SK-N-SH (cell line): ENCODE measurements around the gene MS4A2. TPM values are rescaled to one million over a fixed set of nuclear protein-coding genes. Genes with fewer than 3 reads are reported as not detected.

Experiments used
- CTCF ChIA-PET: fragments of 300-600, 350-600 bp; formaldehyde crosslinking; extraction: SDS; loops from one replicate; lab custom pipeline; 2021; lab: Yijun Ruan, JAX
- POLR2A ChIA-PET: fragments of 350-600 bp; sonication (Branson Sonifier 250); formaldehyde crosslinking; extraction: SDS; loops from one replicate; lab custom pipeline; 2020; ENCODE audit warnings: antibody characterized with exemption, inconsistent platforms; lab: Yijun Ruan, JAX
- DNase-seq: peaks from one replicate; pipeline ENCODE4 v3.0.0; 2012
- H2AFZ ChIP-seq: fragments of 200-600 bp; sonication (generic); 2 replicates; pipeline ENCODE4 v1.8.1; 2016; ENCODE audit warnings: antibody characterized with exemption, mild to moderate bottlenecking, low read depth
- H3F3A ChIP-seq: fragments of 200-600 bp; sonication (generic); replicated peaks from 2 replicates; pipeline ENCODE3; 2016; ENCODE audit warnings: antibody characterized with exemption, mild to moderate bottlenecking; ENCODE audit not compliant: insufficient read depth
- H3K27ac ChIP-seq, 2 experiments: fragments of 200-500 bp in 1 of 2; fragments of 200-600 bp in 1 of 2; sonication (Bioruptor generic) in 1 of 2; sonication (generic), shearing (Covaris generic) in 1 of 2; 2 replicates each; pipeline versions ENCODE4 v1.5.1 to v1.6.1; 2014 to 2016; ENCODE audit warnings: low read depth in 2 of 2, inconsistent platforms in 1 of 2, low read length in 1 of 2, mild to moderate bottlenecking in 1 of 2, mixed read lengths in 1 of 2
- H3K27me3 ChIP-seq: fragments of 200-600 bp; sonication (generic), shearing (Covaris generic); 2 replicates; pipeline ENCODE4 v1.6.1; 2016; ENCODE audit warnings: mixed run types; ENCODE audit not compliant: insufficient read depth
- H3K36me3 ChIP-seq, 2 experiments: fragments of 200-500 bp in 1 of 2; fragments of 200-600 bp in 1 of 2; sonication (Bioruptor generic) in 1 of 2; sonication (generic) in 1 of 2; replicated peaks in 1 of 2; 2 replicates each; pipeline versions ENCODE3 to v1.5.1; 2014 to 2016; ENCODE audit warnings: low read length in 1 of 2, mild to moderate bottlenecking in 1 of 2; ENCODE audit not compliant: insufficient read depth in 2 of 2, control insufficient read depth in 1 of 2
- H3K4me1 ChIP-seq, 2 experiments: fragments of 200-500 bp in 1 of 2; fragments of 200-600 bp in 1 of 2; sonication (Bioruptor generic) in 1 of 2; sonication (generic), shearing (Covaris generic) in 1 of 2; 2 replicates each; pipeline versions ENCODE4 v1.5.1 to v1.6.1; 2014 to 2016; ENCODE audit warnings: low read depth in 1 of 2, low read length in 1 of 2, mixed run types in 1 of 2; ENCODE audit not compliant: insufficient read depth in 2 of 2, control insufficient read depth in 1 of 2
- H3K4me2 ChIP-seq: fragments of 200-600 bp; sonication (generic), shearing (Covaris generic); 2 replicates; pipeline ENCODE4 v1.6.1; 2017; ENCODE audit warnings: mixed run types
- H3K4me3 ChIP-seq, 2 experiments: fragments of 200-500 bp in 1 of 2; fragments of 200-600 bp in 1 of 2; sonication (Bioruptor generic) in 1 of 2; sonication (generic), shearing (Covaris generic) in 1 of 2; 2 replicates each; pipeline versions ENCODE4 v1.5.1 to v1.8.1; 2014 to 2016; ENCODE audit warnings: low read depth in 2 of 2, inconsistent platforms in 1 of 2, low read length in 1 of 2, mild to moderate bottlenecking in 1 of 2, mixed read lengths in 1 of 2, moderate library complexity in 1 of 2
- H3K79me2 ChIP-seq: fragments of 200-600 bp; sonication (generic); 2 replicates; pipeline ENCODE4 v1.8.1; 2017; ENCODE audit warnings: mild to moderate bottlenecking; ENCODE audit not compliant: insufficient read depth
- H3K9ac ChIP-seq: fragments of 200-600 bp; sonication (generic); 2 replicates; pipeline ENCODE4 v1.6.1; 2017; ENCODE audit warnings: mixed run types
- H3K9me2 ChIP-seq: fragments of 200-600 bp; sonication (generic); 2 replicates; pipeline ENCODE4 v1.6.1; 2017; ENCODE audit warnings: mixed run types
- H3K9me3 ChIP-seq: fragments of 200-600 bp; sonication (generic); 2 replicates; pipeline ENCODE4 v1.6.1; 2017; ENCODE audit warnings: mixed run types, mild to moderate bottlenecking, moderate library complexity
- H4K20me1 ChIP-seq: fragments of 200-600 bp; sonication (generic); 2 replicates; pipeline ENCODE4 v1.6.1; 2017; ENCODE audit warnings: mild to moderate bottlenecking, mixed run types; ENCODE audit not compliant: insufficient read depth
- CHD2 ChIP-seq: fragments of 150-350 bp; IDR thresholded peaks from 2 replicates; pipeline ENCODE4 v1.6.1; 2018; ENCODE audit warnings: low read length; ENCODE audit not compliant: partially characterized antibody
- JUND ChIP-seq: IDR thresholded peaks from 2 replicates; pipeline ENCODE4 v1.4.0; 2012
- RXRA ChIP-seq: IDR thresholded peaks from 2 replicates; pipeline ENCODE4 v1.4.0; 2012; ENCODE audit warnings: low read depth, mild to moderate bottlenecking, borderline replicate concordance
- TEAD4 ChIP-seq: IDR thresholded peaks from 2 replicates; pipeline ENCODE4 v1.4.0; 2012; ENCODE audit warnings: mild to moderate bottlenecking, borderline replicate concordance; ENCODE audit not compliant: insufficient read depth
- YY1 ChIP-seq: IDR thresholded peaks from 2 replicates; pipeline ENCODE4 v1.4.0; 2012; ENCODE audit warnings: low read depth, mild to moderate bottlenecking
- WGBS: methylation state at CpG from one replicate; pipeline ENCODE4 v1.1.6; 2017; ENCODE audit warnings: low lambda C conversion rate; 5-methylcytosine and 5-hydroxymethylcytosine counted together
- polyA plus RNA-seq, 3 experiments: library from polyadenylated mRNA; depleted of rRNA; stranded (reverse); fragments of >200 nt; gene quantifications; 2 replicates each; pipeline ENCODE4 v1.2.3, GENCODE V29; 2012
- TF ChIP-seq, protein P1 (sequence below): fragments of 200-600 bp; sonication (generic); IDR thresholded peaks from 2 replicates; pipeline ENCODE4 v1.6.1; 2017; ENCODE audit warnings: antibody characterized with exemption, mild to moderate bottlenecking, moderate library complexity
- TF ChIP-seq, protein P2 (sequence below): fragments of 150-350 bp; IDR thresholded peaks from 2 replicates; pipeline ENCODE4 v1.6.1; 2016; ENCODE audit warnings: mild to moderate bottlenecking, low read depth, low read length
- TF ChIP-seq, protein P3 (sequence below): IDR thresholded peaks from 2 replicates; pipeline ENCODE4; 2012
- TF ChIP-seq, protein P4 (sequence below): IDR thresholded peaks from 2 replicates; pipeline ENCODE4 v1.6.1; 2012; ENCODE audit warnings: mild to moderate bottlenecking, low read depth, low read length, moderate library complexity

Gene MS4A2
- polyA plus RNA-seq, 1 of the 3 experiments (the other 2 are of a cell fraction): not detected

DNA sequence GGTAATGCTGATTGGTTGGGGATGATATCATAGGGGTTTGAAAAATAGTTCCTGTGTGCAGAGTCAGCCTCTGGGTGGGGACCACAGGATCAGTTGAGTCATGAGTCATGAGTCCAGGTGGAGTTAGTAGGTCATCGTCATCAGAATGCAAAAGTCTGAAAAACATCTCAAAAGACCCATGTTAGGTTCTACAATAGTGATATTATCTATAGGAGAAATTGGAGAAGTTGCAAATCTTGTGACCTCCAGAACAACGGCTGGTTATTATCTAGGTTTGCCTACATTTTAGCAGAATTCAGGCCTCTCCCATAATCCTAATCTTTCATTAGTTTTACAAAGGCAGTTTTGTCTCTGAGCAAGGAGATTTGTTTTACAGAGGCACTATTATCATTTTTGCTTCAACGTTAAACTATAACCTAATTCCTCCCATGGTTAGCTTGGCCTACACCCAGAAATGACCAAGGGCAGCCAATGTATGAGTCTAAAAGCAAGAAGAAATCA, 38.9 kb downstream of the MS4A2 start:
- H3K27me3 ChIP-seq: no peaks in the 10 kb centered on the region
- H3K9me3 ChIP-seq: no peaks in the 10 kb centered on the region
- no peaks in the 10 kb centered on the region for H3K9me2 ChIP-seq
- no peak for DNase-seq
- POLR2A ChIA-PET: no interaction called here
- no peaks in the 10 kb centered on the region for H3K4me1 ChIP-seq
- CTCF ChIA-PET: no interaction called here
- H3K27ac ChIP-seq: no peak overlapping the region
- H3K4me3 ChIP-seq: no peak overlapping the region
- H4K20me1 ChIP-seq: no peaks in the 10 kb centered on the region
- no peak overlapping the region for H3K9ac ChIP-seq
- H3K4me2 ChIP-seq: no peak overlapping the region
- no peaks in the 10 kb centered on the region for H3K79me2 ChIP-seq
- no peaks in the 10 kb centered on the region for H3F3A ChIP-seq
- WGBS: 9% methylated on average over 3 of the region's 3 CpGs
- no peak overlapping the region for H2AFZ ChIP-seq
- H3K36me3 ChIP-seq: no peaks in the 10 kb centered on the region
- TF ChIP-seq, protein P1, sequence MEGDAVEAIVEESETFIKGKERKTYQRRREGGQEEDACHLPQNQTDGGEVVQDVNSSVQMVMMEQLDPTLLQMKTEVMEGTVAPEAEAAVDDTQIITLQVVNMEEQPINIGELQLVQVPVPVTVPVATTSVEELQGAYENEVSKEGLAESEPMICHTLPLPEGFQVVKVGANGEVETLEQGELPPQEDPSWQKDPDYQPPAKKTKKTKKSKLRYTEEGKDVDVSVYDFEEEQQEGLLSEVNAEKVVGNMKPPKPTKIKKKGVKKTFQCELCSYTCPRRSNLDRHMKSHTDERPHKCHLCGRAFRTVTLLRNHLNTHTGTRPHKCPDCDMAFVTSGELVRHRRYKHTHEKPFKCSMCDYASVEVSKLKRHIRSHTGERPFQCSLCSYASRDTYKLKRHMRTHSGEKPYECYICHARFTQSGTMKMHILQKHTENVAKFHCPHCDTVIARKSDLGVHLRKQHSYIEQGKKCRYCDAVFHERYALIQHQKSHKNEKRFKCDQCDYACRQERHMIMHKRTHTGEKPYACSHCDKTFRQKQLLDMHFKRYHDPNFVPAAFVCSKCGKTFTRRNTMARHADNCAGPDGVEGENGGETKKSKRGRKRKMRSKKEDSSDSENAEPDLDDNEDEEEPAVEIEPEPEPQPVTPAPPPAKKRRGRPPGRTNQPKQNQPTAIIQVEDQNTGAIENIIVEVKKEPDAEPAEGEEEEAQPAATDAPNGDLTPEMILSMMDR: no peak
- TF ChIP-seq, protein P2, sequence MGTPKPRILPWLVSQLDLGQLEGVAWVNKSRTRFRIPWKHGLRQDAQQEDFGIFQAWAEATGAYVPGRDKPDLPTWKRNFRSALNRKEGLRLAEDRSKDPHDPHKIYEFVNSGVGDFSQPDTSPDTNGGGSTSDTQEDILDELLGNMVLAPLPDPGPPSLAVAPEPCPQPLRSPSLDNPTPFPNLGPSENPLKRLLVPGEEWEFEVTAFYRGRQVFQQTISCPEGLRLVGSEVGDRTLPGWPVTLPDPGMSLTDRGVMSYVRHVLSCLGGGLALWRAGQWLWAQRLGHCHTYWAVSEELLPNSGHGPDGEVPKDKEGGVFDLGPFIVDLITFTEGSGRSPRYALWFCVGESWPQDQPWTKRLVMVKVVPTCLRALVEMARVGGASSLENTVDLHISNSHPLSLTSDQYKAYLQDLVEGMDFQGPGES: no peak
- TF ChIP-seq CHD2 (no peak), TEAD4 (no peak), YY1 (no peak), RXRA (no peak), JUND (no peak)
- TF ChIP-seq, protein P3, sequence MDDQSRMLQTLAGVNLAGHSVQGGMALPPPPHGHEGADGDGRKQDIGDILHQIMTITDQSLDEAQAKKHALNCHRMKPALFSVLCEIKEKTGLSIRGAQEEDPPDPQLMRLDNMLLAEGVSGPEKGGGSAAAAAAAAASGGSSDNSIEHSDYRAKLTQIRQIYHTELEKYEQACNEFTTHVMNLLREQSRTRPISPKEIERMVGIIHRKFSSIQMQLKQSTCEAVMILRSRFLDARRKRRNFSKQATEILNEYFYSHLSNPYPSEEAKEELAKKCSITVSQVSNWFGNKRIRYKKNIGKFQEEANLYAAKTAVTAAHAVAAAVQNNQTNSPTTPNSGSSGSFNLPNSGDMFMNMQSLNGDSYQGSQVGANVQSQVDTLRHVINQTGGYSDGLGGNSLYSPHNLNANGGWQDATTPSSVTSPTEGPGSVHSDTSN: no peak
- TF ChIP-seq, protein P4, sequence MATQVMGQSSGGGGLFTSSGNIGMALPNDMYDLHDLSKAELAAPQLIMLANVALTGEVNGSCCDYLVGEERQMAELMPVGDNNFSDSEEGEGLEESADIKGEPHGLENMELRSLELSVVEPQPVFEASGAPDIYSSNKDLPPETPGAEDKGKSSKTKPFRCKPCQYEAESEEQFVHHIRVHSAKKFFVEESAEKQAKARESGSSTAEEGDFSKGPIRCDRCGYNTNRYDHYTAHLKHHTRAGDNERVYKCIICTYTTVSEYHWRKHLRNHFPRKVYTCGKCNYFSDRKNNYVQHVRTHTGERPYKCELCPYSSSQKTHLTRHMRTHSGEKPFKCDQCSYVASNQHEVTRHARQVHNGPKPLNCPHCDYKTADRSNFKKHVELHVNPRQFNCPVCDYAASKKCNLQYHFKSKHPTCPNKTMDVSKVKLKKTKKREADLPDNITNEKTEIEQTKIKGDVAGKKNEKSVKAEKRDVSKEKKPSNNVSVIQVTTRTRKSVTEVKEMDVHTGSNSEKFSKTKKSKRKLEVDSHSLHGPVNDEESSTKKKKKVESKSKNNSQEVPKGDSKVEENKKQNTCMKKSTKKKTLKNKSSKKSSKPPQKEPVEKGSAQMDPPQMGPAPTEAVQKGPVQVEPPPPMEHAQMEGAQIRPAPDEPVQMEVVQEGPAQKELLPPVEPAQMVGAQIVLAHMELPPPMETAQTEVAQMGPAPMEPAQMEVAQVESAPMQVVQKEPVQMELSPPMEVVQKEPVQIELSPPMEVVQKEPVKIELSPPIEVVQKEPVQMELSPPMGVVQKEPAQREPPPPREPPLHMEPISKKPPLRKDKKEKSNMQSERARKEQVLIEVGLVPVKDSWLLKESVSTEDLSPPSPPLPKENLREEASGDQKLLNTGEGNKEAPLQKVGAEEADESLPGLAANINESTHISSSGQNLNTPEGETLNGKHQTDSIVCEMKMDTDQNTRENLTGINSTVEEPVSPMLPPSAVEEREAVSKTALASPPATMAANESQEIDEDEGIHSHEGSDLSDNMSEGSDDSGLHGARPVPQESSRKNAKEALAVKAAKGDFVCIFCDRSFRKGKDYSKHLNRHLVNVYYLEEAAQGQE: no peak
